ENCODE data around the gene ETV4.

Gene ETV4

DNA sequence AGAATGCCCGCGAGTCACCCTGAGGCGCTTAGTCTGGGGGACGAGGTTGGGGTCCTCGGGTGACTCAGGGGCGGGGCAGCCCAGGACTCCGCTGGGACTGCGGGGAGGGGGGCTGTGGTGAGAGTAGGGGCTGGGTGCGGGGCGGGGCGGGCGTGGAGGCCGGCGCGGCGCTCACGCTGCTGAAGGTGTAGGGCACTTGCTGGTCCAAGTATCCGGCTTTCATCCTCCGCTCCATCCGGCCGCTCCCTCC, 832 bp downstream of the ETV4 start:
- Histone ChIP-seq H3K27me3 (ENCODE audit: control insufficient read depth, insufficient read depth, low read length, poor library complexity, severe bottlenecking) (peaks cover 69% of the 10 kb centered on the region), H3K4me3 (ENCODE audit: insufficient read depth, low read depth, low read length) (peak overlapping the region; percentile 35), H3K4me1 (ENCODE audit: control insufficient read depth, insufficient read depth, low read length) (peaks cover 46% of the 10 kb centered on the region), H3K36me3 (ENCODE audit: control insufficient read depth, insufficient read depth, low read length) (no peaks in the 10 kb centered on the region), H3K9me3 (ENCODE audit: control insufficient read depth, low read length) (no peaks in the 10 kb centered on the region), H3K27ac (ENCODE audit: insufficient read depth, low read depth, low read length, poor library complexity, severe bottlenecking) (no peak overlapping the region)
- WGBS, 2 experiments: 1% methylated on average over 21 of the region's 21 CpGs

DNA sequence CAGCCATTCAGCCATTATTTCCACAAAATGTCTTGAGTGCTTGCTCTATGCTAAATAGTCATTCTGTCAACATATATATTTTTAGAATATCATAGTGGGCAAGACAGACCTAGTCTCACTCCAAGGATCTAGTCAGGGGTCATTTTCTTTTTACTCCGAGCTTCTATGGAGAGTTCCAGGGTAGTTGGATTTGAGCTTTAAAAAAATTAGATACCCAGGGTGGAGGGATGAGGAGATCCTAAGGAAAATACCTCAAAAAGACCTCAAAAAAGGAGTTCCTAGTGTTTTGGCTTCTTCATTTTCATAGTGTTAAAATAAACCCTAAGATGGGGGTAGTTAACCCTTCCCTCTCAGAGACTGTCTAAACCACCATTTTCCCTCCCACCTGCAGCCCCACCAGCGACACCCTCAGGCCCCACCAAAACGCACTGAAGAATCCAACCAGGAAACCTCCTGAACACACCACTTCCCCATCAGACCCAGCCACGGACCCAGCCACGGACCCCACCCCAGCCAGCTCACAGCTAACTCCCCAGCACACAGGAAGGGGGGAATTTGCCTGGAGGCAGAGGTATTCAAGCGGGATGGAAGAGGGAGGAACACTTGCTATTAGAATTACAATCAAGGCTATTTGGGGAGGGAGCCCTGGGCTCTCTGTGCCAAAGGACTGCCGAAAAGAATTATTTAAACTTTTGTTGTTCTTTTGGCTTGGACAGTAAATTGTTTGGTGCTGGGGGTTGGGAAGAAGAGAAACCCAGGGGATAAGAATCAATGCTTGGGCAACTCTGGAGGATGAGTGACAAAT, 2.2 kb downstream of the ETV4 start:
- H3K27ac ChIP-seq (ENCODE audit: insufficient read depth, low read depth, low read length, poor library complexity, severe bottlenecking): no peak overlapping the region
- 4 to 9% methylated on average over 7 of the region's 7 CpGs for WGBS, 2 experiments
- H3K36me3 ChIP-seq (ENCODE audit: control insufficient read depth, insufficient read depth, low read length): no peaks in the 10 kb centered on the region
- no peaks in the 10 kb centered on the region for H3K9me3 ChIP-seq (ENCODE audit: control insufficient read depth, low read length)
- no peak overlapping the region for H3K4me3 ChIP-seq (ENCODE audit: insufficient read depth, low read depth, low read length)
- peaks cover 46% of the 10 kb centered on the region for H3K4me1 ChIP-seq (ENCODE audit: control insufficient read depth, insufficient read depth, low read length)
- peaks cover 68% of the 10 kb centered on the region for H3K27me3 ChIP-seq (ENCODE audit: control insufficient read depth, insufficient read depth, low read length, poor library complexity, severe bottlenecking)

GRCh38 chr17:43543300-43543699, 2.8 kb downstream of the ETV4 start:
- H3K27ac ChIP-seq (ENCODE audit: insufficient read depth, low read depth, low read length, poor library complexity, severe bottlenecking): no peak overlapping the region
- 15 to 23% methylated on average over 4 of the region's 4 CpGs for WGBS, 2 experiments
- peaks cover 61% of the 10 kb centered on the region for H3K27me3 ChIP-seq (ENCODE audit: control insufficient read depth, insufficient read depth, low read length, poor library complexity, severe bottlenecking)
- no peak overlapping the region for H3K4me3 ChIP-seq (ENCODE audit: insufficient read depth, low read depth, low read length)
- no peaks in the 10 kb centered on the region for H3K9me3 ChIP-seq (ENCODE audit: control insufficient read depth, low read length)
- H3K4me1 ChIP-seq (ENCODE audit: control insufficient read depth, insufficient read depth, low read length): peaks cover 46% of the 10 kb centered on the region
- no peaks in the 10 kb centered on the region for H3K36me3 ChIP-seq (ENCODE audit: control insufficient read depth, insufficient read depth, low read length)

- no peak overlapping the region for H3K4me3 ChIP-seq (ENCODE audit: insufficient read depth, low read depth, low read length)
- H3K36me3 ChIP-seq (ENCODE audit: control insufficient read depth, insufficient read depth, low read length): no peaks in the 10 kb centered on the region
Measured at GRCh38 chr17:43542859-43543258, 3.3 kb downstream of the ETV4 start.

DNA sequence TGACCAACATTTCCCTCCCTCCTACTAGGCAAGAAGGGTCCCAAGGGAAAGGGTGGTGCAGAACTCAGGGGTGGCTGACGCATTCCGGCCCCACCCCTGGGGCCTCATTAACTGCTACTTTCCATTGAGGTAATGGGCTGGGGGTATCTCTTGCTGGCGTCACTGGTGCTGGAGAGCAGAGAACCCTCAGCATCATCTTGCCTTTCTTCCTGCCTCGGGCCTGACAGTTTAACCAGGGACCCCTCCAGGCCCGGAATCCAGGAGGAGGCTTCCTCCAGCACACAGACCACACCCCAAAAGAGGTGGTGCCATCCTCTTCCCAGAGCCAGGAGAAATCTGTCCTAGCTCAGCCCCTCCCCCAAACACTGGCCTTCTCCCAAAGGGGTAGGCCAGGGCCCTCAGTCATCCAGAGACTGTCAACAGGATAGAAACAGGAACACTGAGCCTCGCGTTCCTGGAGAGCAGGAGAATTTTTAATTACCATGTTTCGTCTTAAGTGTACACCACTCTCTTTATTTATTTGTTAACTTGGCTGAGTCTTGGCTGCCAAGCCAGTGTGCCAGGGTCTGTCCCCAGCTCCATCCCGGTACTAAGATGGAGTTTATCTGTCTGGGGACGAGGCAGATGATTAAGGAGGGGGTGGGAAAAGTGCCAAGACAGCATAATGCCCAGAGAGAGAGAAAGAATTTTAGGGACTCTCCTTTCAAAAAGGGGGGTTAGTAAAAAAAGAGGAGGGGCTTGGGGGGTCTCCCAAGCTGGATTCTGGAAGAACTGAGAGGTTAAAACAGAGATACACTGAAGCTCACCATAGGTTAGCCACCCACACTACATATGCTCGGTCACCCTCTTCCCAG, 5.1 kb downstream of the ETV4 start:
- 53 to 56% methylated on average over 11 of the region's 11 CpGs for WGBS, 2 experiments
- Histone ChIP-seq H3K9me3 (ENCODE audit: control insufficient read depth, low read length) (no peaks in the 10 kb centered on the region), H3K27ac (ENCODE audit: insufficient read depth, low read depth, low read length, poor library complexity, severe bottlenecking) (no peak overlapping the region), H3K4me3 (ENCODE audit: insufficient read depth, low read depth, low read length) (no peak overlapping the region), H3K27me3 (ENCODE audit: control insufficient read depth, insufficient read depth, low read length, poor library complexity, severe bottlenecking) (peaks cover 39% of the 10 kb centered on the region), H3K36me3 (ENCODE audit: control insufficient read depth, insufficient read depth, low read length) (no peaks in the 10 kb centered on the region), H3K4me1 (ENCODE audit: control insufficient read depth, insufficient read depth, low read length) (peaks cover 42% of the 10 kb centered on the region)

More at GRCh38 chr17:43542859-43543258, 3.3 kb downstream of the ETV4 start:
- Histone ChIP-seq H3K9me3 (ENCODE audit: control insufficient read depth, low read length) (no peaks in the 10 kb centered on the region), H3K27me3 (ENCODE audit: control insufficient read depth, insufficient read depth, low read length, poor library complexity, severe bottlenecking) (peaks cover 57% of the 10 kb centered on the region), H3K27ac (ENCODE audit: insufficient read depth, low read depth, low read length, poor library complexity, severe bottlenecking) (no peak overlapping the region), H3K4me1 (ENCODE audit: control insufficient read depth, insufficient read depth, low read length) (peaks cover 46% of the 10 kb centered on the region)
- 33 to 42% methylated on average over 7 to 8 of the region's 8 CpGs for WGBS, 2 experiments

DNA sequence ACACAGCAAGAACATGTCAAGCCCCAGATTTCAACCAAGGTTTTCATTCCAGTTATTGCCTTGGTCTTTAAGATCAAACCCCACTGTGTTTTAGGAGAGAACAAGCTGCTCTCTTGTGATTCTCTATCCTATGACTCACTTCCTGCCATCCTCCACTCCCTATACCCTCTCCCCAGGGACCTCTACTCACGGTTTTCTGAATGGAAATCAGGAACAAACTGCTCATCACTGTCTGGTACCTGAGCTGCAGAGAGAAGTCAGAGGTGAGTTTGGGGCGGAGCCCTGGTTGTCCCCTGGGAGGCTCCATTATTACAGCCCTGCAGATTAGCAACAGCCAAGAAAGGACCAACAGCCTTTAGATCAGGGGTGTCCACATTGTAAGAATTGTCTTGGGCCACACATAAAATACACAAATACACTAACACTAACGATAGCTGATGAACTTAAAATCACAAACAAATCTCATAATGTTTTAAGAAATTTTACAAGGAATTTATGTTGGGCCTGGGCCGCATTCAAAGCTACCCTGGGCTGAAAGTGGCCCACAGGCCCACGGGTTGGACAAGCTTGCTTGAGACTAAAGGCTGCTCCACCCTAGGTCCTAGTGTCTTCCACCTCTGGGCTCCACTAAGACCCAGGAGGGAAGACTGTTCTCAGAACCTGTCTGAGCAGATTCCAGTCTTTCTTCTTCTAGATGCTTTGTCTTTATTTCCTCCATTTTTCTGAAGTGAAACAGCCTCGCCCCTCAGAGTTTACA, 9.7 kb downstream of the ETV4 start:
- H3K9me3 ChIP-seq (ENCODE audit: control insufficient read depth, low read length): no peaks in the 10 kb centered on the region
- 60 to 62% methylated on average over 6 of the region's 6 CpGs for WGBS, 2 experiments
- no peak overlapping the region for H3K27ac ChIP-seq (ENCODE audit: insufficient read depth, low read depth, low read length, poor library complexity, severe bottlenecking)
- no peak overlapping the region for H3K4me3 ChIP-seq (ENCODE audit: insufficient read depth, low read depth, low read length)
- peaks cover 10% of the 10 kb centered on the region for H3K4me1 ChIP-seq (ENCODE audit: control insufficient read depth, insufficient read depth, low read length)
- no peaks in the 10 kb centered on the region for H3K36me3 ChIP-seq (ENCODE audit: control insufficient read depth, insufficient read depth, low read length)
- H3K27me3 ChIP-seq (ENCODE audit: control insufficient read depth, insufficient read depth, low read length, poor library complexity, severe bottlenecking): peaks cover 2% of the 10 kb centered on the region

GRCh38 chr17:43534909-43535308, 11.2 kb downstream of the ETV4 start:
- no peak overlapping the region for H3K27ac ChIP-seq (ENCODE audit: insufficient read depth, low read depth, low read length, poor library complexity, severe bottlenecking)
- no peaks in the 10 kb centered on the region for H3K9me3 ChIP-seq (ENCODE audit: control insufficient read depth, low read length)
- no peak overlapping the region for H3K4me3 ChIP-seq (ENCODE audit: insufficient read depth, low read depth, low read length)
- 95% methylated on average over 5 of the region's 5 CpGs for WGBS, 2 experiments
- H3K27me3 ChIP-seq (ENCODE audit: control insufficient read depth, insufficient read depth, low read length, poor library complexity, severe bottlenecking): peaks cover 17% of the 10 kb centered on the region
- H3K4me1 ChIP-seq (ENCODE audit: control insufficient read depth, insufficient read depth, low read length): peaks cover 7% of the 10 kb centered on the region
- H3K36me3 ChIP-seq (ENCODE audit: control insufficient read depth, insufficient read depth, low read length): no peaks in the 10 kb centered on the region

DNA sequence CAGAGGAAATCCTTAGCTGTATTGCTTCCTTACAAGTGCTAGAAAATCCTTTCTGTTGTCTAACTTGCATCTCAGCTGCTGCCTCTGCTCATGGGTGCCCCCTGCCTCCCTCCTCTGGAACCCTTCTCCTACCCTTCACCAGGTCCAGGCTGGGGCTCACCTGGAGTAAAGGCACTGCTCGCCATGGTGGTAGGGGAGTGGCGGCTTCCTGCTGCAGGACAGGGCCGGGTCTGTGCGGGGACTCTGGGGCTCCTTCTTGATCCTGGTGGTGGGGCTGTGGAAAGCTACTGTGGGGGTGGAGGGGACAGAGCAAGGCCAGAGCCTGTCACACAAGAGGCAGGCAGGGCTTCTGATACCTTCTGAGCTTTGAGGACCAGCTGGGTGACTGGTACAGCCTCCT, 12.4 kb downstream of the ETV4 start:
- WGBS, 2 experiments: 85 to 90% methylated on average over 4 of the region's 4 CpGs
- H3K36me3 ChIP-seq (ENCODE audit: control insufficient read depth, insufficient read depth, low read length): no peaks in the 10 kb centered on the region
- no peaks in the 10 kb centered on the region for H3K9me3 ChIP-seq (ENCODE audit: control insufficient read depth, low read length)
- peaks cover 29% of the 10 kb centered on the region for H3K27me3 ChIP-seq (ENCODE audit: control insufficient read depth, insufficient read depth, low read length, poor library complexity, severe bottlenecking)
- H3K4me1 ChIP-seq (ENCODE audit: control insufficient read depth, insufficient read depth, low read length): peaks cover 10% of the 10 kb centered on the region
- no peak overlapping the region for H3K27ac ChIP-seq (ENCODE audit: insufficient read depth, low read depth, low read length, poor library complexity, severe bottlenecking)
- no peak overlapping the region for H3K4me3 ChIP-seq (ENCODE audit: insufficient read depth, low read depth, low read length)

- Histone ChIP-seq H3K4me3 (ENCODE audit: insufficient read depth, low read depth, low read length) (no peak overlapping the region), H3K36me3 (ENCODE audit: control insufficient read depth, insufficient read depth, low read length) (no peaks in the 10 kb centered on the region), H3K27me3 (ENCODE audit: control insufficient read depth, insufficient read depth, low read length, poor library complexity, severe bottlenecking) (peaks cover 29% of the 10 kb centered on the region), H3K27ac (ENCODE audit: insufficient read depth, low read depth, low read length, poor library complexity, severe bottlenecking) (no peak overlapping the region), H3K9me3 (ENCODE audit: control insufficient read depth, low read length) (no peaks in the 10 kb centered on the region), H3K4me1 (ENCODE audit: control insufficient read depth, insufficient read depth, low read length) (peaks cover 10% of the 10 kb centered on the region)
- WGBS, 2 experiments: 91 to 93% methylated on average over 10 of the region's 10 CpGs
Measured at GRCh38 chr17:43532581-43532980, 13.6 kb downstream of the ETV4 start.

DNA sequence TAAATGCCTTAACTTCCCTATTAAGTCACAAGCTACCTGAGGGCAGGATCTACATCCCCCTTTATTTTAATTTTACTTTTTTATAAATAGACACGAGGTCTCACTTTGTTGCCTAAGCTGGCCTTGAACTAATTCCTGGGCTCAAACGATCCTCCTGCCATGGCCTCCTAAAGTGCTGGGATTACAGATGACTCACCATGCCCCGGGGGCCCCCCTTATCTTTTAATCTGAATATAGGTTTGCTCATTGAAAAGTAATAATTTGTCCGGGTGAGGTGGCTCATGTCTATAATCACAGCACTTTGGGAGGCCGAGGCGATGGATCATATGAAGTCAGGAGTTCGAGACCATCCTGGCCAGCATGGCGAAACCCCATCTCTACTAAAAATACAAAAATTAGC, 14.2 kb downstream of the ETV4 start:
- Histone ChIP-seq H3K9me3 (ENCODE audit: control insufficient read depth, low read length) (no peaks in the 10 kb centered on the region), H3K4me3 (ENCODE audit: insufficient read depth, low read depth, low read length) (no peak overlapping the region), H3K27me3 (ENCODE audit: control insufficient read depth, insufficient read depth, low read length, poor library complexity, severe bottlenecking) (peaks cover 29% of the 10 kb centered on the region), H3K36me3 (ENCODE audit: control insufficient read depth, insufficient read depth, low read length) (no peaks in the 10 kb centered on the region), H3K27ac (ENCODE audit: insufficient read depth, low read depth, low read length, poor library complexity, severe bottlenecking) (no peak overlapping the region), H3K4me1 (ENCODE audit: control insufficient read depth, insufficient read depth, low read length) (peaks cover 10% of the 10 kb centered on the region)
- WGBS, 2 experiments: 82 to 83% methylated on average over 8 of the region's 8 CpGs

Data from ectodermal cell (in vitro differentiated cells).